Lower leg skin (tissue), 3 donors: Measurements from ENCODE around the gene GXYLT1.
"Not testable (repeated sequence)": the region's sequence is repeated elsewhere in the genome, so short reads cannot be mapped to it uniquely, and the experiment has no call there.

Source experiments
- POLR2A ChIP-seq, 2 donors: fragments of 450-650 bp; IDR thresholded peaks; one replicate each; pipeline ENCODE4 v1.6.1; 2016 to 2017; ENCODE audit warnings: antibody characterized with exemption in 2 of 2, mild to moderate bottlenecking in 1 of 2, moderate library complexity in 1 of 2
- TF ChIP-seq, protein P1 (sequence below), 3 donors: fragments of 450-650 bp; IDR thresholded peaks; one replicate each; pipeline ENCODE4 v1.5.1; 2016; ENCODE audit warnings: antibody characterized with exemption in 3 of 3, mild to moderate bottlenecking in 3 of 3, moderate library complexity in 2 of 3

GRCh38 chr12:42106791-42107190, 37.9 kb downstream of the GXYLT1 start:
- TF ChIP-seq, protein P1, sequence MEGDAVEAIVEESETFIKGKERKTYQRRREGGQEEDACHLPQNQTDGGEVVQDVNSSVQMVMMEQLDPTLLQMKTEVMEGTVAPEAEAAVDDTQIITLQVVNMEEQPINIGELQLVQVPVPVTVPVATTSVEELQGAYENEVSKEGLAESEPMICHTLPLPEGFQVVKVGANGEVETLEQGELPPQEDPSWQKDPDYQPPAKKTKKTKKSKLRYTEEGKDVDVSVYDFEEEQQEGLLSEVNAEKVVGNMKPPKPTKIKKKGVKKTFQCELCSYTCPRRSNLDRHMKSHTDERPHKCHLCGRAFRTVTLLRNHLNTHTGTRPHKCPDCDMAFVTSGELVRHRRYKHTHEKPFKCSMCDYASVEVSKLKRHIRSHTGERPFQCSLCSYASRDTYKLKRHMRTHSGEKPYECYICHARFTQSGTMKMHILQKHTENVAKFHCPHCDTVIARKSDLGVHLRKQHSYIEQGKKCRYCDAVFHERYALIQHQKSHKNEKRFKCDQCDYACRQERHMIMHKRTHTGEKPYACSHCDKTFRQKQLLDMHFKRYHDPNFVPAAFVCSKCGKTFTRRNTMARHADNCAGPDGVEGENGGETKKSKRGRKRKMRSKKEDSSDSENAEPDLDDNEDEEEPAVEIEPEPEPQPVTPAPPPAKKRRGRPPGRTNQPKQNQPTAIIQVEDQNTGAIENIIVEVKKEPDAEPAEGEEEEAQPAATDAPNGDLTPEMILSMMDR (IDR thresholded peaks at IDR 0.05): not testable (repeated sequence)
- not testable (repeated sequence) for TF ChIP-seq POLR2A (IDR thresholded peaks at IDR 0.05)
